GM18511 (cell line): ENCODE results near the gene DTD2.

Experiments
- ATAC-seq: cut with Tn5 transposase; IDR thresholded peaks from one replicate; pipeline ENCODE4 v1.9.1; 2021; ENCODE audit warnings: mild to moderate bottlenecking, moderate library complexity; ENCODE audit not compliant: unreplicated experiment

The DTD2 gene

DNA sequence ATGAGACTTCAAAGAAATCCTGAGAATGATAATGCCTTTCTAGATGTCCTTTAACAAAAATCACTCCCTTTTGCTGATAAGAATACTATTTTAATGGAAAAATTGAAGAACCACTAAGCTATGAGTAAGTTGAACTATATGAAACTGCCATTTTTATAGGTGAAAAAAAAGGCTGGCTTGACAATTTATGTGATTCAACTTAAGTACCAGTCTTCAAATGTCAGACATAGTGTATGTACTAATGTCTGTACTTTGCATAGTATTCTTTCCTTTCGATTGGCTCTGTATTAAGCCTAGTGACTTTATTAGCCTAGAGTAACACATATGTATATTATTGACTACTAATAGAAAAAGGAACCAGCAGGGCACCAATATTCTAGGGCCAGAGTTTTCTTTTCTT lies 48.9 kb downstream of the DTD2 start:
- no peak for ATAC-seq

DNA sequence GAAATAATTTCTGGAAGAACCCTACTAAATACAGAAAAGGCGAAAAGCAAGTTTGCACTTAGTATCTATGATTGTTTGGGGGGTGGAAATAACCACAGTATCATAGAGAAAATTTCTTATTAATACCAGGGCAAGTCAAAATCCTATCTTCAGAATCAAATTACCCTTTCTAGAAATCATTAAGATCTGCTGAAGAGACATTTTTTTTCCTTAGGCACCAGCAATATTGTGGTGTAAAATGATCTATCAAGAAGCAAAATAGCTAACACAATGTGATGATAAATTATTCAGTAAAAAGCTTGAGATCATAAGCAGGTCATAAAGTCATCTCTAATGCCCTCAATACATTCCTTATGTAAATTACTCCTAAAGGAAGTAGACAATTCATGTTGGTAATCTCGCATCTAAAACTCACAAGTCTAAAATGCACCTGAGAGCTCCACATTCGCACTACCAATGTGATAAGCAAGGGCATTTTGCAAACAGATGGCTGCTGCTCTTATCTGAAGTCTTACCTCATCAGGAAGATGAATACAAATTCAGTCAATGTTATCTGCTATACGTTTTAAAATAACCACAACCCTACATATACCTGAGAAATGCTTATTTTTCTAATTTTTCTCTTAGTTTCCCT lies 51.6 kb downstream of the DTD2 start:
- no peak for ATAC-seq

DNA sequence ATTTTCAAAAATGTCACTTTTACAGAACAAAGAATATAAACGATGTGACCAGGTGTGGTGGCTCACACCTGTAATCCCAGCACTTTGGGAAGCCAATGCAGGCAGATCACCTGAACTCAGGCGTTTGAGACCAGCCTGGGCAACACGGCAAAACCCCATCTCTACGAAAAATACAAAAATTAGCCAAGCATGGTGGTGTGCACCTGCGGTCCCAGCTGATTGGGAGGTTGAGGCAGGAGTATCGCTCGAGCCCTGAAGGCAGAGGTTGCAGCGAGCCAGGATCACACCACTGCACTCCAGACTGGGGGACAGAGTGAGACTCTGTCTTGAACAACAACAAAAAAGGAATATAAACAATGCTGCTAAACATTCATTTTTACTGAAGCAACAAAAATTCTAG lies 52.2 kb downstream of the DTD2 start:
- no peak for ATAC-seq

DNA sequence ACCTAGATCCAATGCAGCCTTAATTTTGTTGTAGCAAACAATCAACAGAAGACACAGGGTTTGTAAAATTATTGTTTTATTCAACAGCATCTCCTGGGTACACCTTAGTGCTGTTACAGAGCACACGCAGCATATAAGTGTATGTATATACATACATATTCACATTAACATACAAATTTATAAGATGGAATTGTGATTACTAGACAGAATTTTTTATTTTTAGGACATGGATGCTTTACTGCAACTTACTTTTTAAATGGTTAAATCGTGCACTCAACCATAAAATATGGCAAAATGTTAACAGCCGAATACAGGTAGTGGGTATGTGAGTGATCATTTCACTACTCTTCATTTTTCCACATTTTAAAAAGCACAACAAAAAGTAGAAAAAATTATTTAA lies 53.6 kb downstream of the DTD2 start:
- ATAC-seq, result no peak

DNA sequence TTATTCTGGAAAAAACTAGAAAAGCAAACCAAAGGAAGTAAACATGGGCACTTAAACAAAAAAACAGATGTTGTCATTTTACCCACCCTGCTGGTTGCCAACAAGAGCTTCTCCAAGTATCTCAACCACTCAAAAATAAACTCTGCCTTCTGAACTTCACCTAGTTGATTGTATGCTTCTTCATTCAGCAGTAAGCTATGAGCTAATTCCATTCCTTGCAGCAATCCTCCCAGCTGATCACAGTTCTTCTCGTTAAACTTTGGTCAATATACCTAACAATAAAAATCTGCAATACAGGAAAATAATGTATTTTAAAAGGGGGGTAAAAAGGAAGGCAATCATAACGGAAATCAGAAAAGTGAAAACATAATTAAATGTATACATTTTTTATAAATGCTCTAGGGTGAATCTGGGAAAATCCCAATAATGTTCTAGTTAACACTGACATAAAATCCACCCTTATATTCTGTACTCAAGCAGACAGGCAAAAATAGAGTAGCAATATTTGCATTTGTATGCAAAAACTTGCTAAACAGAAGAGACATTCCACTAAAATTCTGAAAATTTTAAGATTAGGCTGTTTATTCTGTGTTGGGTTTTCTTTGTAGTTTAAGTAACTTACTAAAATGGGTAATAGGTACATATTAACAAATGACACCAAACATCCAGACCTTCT lies 54.4 kb downstream of the DTD2 start:
- ATAC-seq, result no peak

DNA sequence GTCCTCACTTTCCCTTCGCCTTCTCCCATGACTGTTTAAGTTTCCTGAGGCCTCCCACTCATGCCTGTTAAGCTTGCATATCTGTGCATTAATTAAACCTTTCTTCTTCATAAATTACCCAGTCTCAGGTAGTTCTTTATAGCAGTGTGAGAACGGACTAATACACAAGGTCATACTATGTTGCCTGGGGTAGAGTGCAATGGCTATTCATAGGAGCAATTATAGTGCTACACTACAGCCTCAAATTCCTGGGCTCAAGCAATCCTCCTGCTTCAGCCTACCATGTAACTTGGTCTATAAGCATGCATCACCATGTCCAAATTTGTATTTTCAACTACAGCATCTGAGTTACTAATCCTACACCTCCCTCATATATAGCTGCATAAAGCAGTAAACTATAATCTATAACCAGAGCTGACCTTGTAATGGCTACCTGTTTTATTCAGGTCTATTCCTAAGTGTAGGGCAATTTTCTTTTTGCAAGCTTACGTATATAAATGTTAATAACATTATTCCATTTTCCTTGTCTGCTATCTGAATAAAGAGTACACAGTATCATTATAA lies 55.9 kb downstream of the DTD2 start:
- no peak for ATAC-seq

DNA sequence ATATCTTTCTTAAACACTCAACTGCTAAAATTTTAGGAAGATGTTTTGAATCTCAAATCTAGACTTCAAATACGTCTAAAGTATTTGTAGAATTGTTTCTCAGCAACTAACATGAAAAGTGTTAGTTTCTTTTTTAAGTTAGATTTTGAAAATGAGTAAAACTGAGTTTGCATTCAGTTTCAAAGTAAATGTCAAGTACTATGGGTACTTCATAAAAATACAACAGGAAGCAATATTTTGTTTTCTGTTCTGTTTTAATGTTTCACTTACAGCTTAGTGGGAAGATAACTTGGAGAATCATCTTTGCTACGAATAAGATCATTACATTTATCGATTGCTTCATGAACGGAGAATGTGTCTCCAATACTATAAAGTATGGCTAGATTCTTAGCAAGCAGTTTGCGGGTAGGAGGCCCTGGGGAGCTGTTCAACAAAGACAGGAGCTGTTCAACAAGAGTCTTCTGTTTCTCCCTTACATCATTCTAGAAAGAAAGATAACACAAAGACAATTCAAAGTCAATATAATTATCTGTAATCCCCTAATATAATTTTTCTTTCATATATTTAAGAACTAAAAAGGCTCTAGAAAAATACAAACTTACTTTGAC lies 57.2 kb downstream of the DTD2 start:
- no peak for ATAC-seq
